ENCODE data around the gene FIBP. TPM values are rescaled to one million over a fixed set of nuclear protein-coding genes. Genes with fewer than 3 reads are reported as not detected.

The FIBP gene
- total RNA-seq, 1 experiment from 2014 or later: 80.8 TPM

- no peak for TF ChIP-seq CTCF (IDR thresholded peaks at IDR 0.05; ENCODE audit: unreplicated experiment)
- ChIA-PET POLR2A (interaction anchor here (0.6 to 1.9 kb wide), 4 partner anchors 8 to 356 kb away, joined by 3 to 8 read pairs (median 3); partner anchors contain the start of gene CFL1), CTCF (interaction anchor here (0.9 to 2.3 kb wide), 3 partner anchors 10 to 146 kb away, joined by 3 to 7 read pairs (median 4); no protein-coding TSS in a partner anchor)
- DNase-seq (ENCODE audit: unreplicated experiment): no peak
- no peaks in the 10 kb centered on the region for H3K36me3 Mint-ChIP-seq (ENCODE audit: insufficient read depth, unreplicated experiment)
- no peak overlapping the region for H3K4me3 Mint-ChIP-seq (ENCODE audit: unreplicated experiment)
- H3K9me3 Mint-ChIP-seq (ENCODE audit: unreplicated experiment): no peaks in the 10 kb centered on the region
- H3K4me1 Mint-ChIP-seq (ENCODE audit: insufficient read depth, unreplicated experiment): no peaks in the 10 kb centered on the region
- H3K27ac Mint-ChIP-seq (ENCODE audit: low read depth, unreplicated experiment): no peak overlapping the region
- H3K27me3 Mint-ChIP-seq (ENCODE audit: insufficient read depth, unreplicated experiment): no peaks in the 10 kb centered on the region
- no TSS peak for BruUV-seq (replicated peaks)
- intact Hi-C loops (cut with micrococcal nuclease): no loop called here
Measured at GRCh38 chr11:65842144-65842543, 46.1 kb downstream of the FIBP start.

GRCh38 chr11:65834202-65834601 lies 54.1 kb downstream of the FIBP start:
- intact Hi-C loops (cut with micrococcal nuclease): no loop called here
- H3K9me3 Mint-ChIP-seq (ENCODE audit: unreplicated experiment): peaks cover 6% of the 10 kb centered on the region
- no peaks in the 10 kb centered on the region for H3K4me1 Mint-ChIP-seq (ENCODE audit: insufficient read depth, unreplicated experiment)
- DNase-seq (ENCODE audit: unreplicated experiment): no peak
- H3K27ac Mint-ChIP-seq (ENCODE audit: low read depth, unreplicated experiment): no peak overlapping the region
- TF ChIP-seq CTCF (IDR thresholded peaks at IDR 0.05; ENCODE audit: unreplicated experiment): no peak
- peaks cover 33% of the 10 kb centered on the region for H3K27me3 Mint-ChIP-seq (ENCODE audit: insufficient read depth, unreplicated experiment)
- POLR2A ChIA-PET: no interaction called here
- CTCF ChIA-PET: no interaction called here
- H3K4me3 Mint-ChIP-seq (ENCODE audit: unreplicated experiment): no peak overlapping the region
- H3K36me3 Mint-ChIP-seq (ENCODE audit: insufficient read depth, unreplicated experiment): no peaks in the 10 kb centered on the region
- BruUV-seq (replicated peaks): no TSS peak

Other genes with a start within 250 kb of the FIBP start
- 82.1 and 83.0 TPM in 2 replicates for gene RELA, start 225.6 kb downstream of the FIBP start, total RNA-seq (2022)
- gene KAT5, start 176.2 kb downstream of the FIBP start, total RNA-seq (2022): 37.6 and 48.1 TPM in 2 replicates
- gene RNASEH2C, start 167.7 kb downstream of the FIBP start, total RNA-seq (2022): 27.4 and 35.7 TPM in 2 replicates
- 12.9 and 14.4 TPM in 2 replicates for gene AP5B1, start 107.5 kb downstream of the FIBP start, total RNA-seq (2022)
- not detected in 2 replicates for gene OVOL1, start 101.4 kb downstream of the FIBP start, total RNA-seq (2022)
- gene SNX32, start 54.5 kb downstream of the FIBP start, total RNA-seq (2022): not detected in 2 replicates
- gene CFL1, start 30.3 kb downstream of the FIBP start, total RNA-seq (2022): 589 and 611 TPM in 2 replicates
- gene MUS81, start 28.0 kb downstream of the FIBP start, total RNA-seq (2022): 59.0 and 77.6 TPM in 2 replicates
- gene EFEMP2, start 15.7 kb downstream of the FIBP start, total RNA-seq (2022): 2.4 and 3.3 TPM in 2 replicates
- gene CTSW, start 8.6 kb downstream of the FIBP start, total RNA-seq (2022): not detected in 2 replicates
- 16.4 and 20.8 TPM in 2 replicates for gene CCDC85B, start 2.2 kb upstream of the FIBP start, total RNA-seq (2022)
- gene FOSL1, start 11.9 kb upstream of the FIBP start, total RNA-seq (2022): 95.3 and 124 TPM in 2 replicates
- 48.0 and 49.4 TPM in 2 replicates for gene C11orf68, start 30.6 kb upstream of the FIBP start, total RNA-seq (2022)
- 162 and 167 TPM in 2 replicates for gene DRAP1, start 31.0 kb upstream of the FIBP start, total RNA-seq (2022)
- not detected in 2 replicates for gene TSGA10IP, start 57.0 kb upstream of the FIBP start, total RNA-seq (2022)
- gene SART1, start 73.3 kb upstream of the FIBP start, total RNA-seq (2022): 61.7 and 67.4 TPM in 2 replicates
- gene EIF1AD, start 113.7 kb upstream of the FIBP start, total RNA-seq (2022): 21.7 and 33.5 TPM in 2 replicates
- 154 and 198 TPM in 2 replicates for gene BANF1, start 114.0 kb upstream of the FIBP start, total RNA-seq (2022)
- not detected in 2 replicates for gene CST6, start 123.5 kb upstream of the FIBP start, total RNA-seq (2022)
- gene CATSPER1, start 138.0 kb upstream of the FIBP start, total RNA-seq (2022): 0.61 and 0.79 TPM in 2 replicates
- not detected in 2 replicates for gene GAL3ST3, start 160.7 kb upstream of the FIBP start, total RNA-seq (2022)
- 241 and 317 TPM in 2 replicates for gene SF3B2, start 163.9 kb upstream of the FIBP start, total RNA-seq (2022)
- gene PACS1, start 181.8 kb upstream of the FIBP start, total RNA-seq (2022): 32.2 and 33.5 TPM in 2 replicates

Data from MCF 10A (cell line).